Activated CD8-positive, alpha-beta memory T cell treated with anti-CD3 and anti-CD28 coated beads, Interleukin-2, amount 50 U/mL, for 1 hour (primary cell): Measurements from ENCODE around the gene TMPRSS3.

Source experiments
- DNase-seq: peaks from one replicate; pipeline ENCODE4 v3.0.0-alpha.2; 2020; ENCODE audit errors: extremely low read depth

TMPRSS3 gene

DNA sequence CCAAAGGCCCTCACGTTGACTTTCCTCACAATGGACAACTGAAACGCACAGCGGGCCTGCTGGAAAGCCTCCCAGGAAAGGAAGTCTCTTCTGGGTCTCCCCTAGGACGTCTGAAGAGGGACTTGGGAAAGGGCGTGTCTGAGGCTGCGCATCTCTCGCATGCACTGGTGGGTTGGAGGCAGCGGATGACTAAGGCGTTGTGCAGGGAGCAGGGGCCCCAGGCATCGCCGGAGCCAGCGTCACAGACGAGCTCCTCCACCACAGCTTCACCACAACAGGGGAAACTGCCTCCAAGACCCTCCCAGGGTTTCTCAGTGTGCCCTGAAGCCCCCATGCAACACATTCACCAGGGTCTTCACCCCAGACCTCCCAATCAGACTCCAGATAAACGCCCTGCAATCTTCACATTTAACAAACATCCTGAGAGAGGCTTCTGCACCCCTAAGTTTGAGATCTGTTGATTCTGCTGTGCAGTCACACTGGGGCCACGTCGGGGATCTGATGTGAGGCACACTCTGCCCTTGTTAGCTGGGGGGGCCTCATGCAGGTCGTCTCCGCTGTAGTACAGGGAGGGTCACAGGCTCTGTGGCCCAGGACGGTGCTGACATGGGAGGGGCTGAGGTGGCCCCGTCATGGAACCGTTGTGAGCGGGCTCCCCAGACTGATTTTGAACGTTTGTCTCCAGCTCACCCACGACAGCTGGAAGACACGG lies 22.5 kb downstream of the TMPRSS3 start:
- no peak for DNase-seq

- DNase-seq: no peak
These were observed 24.8 kb downstream of the TMPRSS3 start for GRCh38 chr21:42370894-42371654.

DNA sequence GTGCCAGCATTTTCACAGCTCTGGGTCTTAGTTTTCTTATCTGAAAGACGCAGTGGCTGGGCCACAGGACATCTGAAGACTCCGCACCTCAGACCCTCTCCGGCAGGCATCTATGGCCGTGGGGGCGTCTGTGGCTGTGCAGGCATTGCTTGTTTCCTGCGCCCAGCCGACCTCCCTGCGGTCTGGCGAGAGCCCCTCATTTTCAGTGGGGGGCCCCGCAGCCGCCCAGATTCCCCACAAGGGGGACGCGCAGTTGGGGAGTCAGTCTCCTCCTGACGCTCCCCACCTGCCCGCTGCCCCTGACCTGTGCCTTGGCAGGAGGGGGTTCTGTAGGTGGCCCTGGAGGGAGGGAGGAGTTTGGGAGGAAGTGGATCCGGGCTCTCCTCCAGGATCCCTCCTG lies 26.0 kb downstream of the TMPRSS3 start:
- DNase-seq: no peak

DNA sequence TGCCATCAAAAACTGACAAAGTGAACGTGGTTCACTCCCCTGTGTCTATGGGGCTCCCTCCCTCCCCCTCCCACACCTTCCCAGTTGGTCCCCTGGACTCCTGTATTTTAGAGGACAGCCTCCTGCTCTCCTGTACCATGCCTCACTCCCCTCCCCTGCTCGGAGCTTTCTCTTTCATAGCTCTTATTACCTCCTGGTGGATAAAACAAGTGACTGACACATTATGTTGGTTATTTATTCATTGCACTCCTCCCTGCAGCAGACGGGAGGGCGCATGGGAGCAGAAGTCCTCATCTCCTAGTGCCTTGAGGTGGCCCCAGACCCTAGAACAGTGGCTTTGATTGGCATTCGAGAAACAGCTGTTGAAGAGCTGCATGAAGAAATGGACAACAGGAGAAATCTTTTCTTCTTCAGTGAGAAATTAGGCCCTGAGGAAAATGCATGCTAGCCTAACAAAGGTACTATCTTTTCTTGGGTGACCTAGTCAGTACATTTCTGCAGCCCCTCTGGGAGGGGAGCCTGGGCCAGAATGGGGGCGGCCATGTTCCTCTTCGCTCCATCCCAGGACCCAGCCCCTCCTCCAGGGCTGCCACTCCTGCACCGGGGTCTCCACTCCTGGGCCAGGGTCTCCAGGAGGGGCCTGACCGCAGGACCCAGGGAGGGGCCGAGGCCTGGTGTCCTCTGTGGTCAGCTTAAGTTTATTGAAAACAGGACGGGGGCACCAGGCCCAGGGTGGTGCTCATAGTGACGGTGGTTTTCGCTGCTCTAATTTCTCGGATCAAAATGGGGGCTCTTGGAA lies 28.3 kb downstream of the TMPRSS3 start:
- DNase-seq: no peak

DNA sequence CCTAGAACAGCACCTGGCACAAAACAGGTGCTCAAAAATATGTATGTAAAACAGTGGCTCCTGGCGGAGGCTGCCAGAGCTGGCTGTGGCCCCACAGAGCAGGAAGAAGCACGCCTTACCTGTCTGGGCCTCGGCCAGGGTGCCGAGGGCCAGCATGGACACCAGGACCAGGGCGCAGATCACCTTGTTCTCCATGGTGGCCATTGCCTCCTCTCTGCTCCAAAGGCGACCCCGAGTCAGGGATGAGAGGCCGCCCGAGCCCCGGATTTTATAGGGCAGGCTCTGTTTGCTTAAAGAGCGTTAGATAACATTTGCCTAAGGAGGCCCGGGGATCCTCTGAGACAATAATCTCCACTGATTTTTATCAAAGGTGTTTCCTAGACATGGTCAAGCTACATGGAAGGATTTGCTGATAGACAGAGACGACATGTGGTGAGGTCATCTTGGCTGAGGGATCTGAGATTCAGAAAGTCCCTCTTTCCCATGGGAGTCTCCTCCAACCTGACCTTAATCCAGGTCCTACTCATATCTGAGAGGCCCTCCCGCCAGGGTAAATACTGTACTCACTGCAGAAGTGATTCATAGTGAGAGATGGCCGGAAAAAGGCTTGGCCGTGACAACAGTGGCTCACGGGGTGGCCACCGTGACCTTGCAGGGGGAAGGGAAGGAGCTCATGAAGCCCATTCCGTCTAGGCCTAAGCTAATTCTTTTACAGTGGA lies 29.4 kb downstream of the TMPRSS3 start, which contains the start of gene TFF1:
TFF1 (minus strand) TSS at position 244 of the 719 bp plus-strand sequence; CDS start at position 204, 40 bp downstream.
- DNase-seq: no peak

DNA sequence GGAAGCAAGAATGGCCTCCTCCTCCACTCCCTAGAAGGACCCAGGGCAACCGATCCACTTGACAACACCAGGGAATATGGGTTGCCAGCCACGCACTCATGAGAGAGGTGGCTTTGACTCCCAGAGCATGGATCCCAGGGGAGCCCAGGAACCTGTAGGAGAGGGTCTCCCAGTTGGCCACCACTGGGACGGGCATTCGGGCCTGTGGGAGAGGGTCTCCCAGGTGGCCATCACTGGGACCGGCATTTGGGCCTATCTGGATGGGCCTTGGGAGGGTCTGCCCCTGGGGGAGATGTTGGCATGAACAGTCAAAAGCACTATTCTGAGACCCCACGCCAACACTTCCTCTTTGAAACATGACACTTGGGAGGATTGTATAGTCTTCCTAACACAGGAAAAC lies 30.1 kb downstream of the TMPRSS3 start:
- DNase-seq: no peak

GRCh38 chr21:42364304-42364865 lies 31.5 kb downstream of the TMPRSS3 start:
- no peak for DNase-seq

GRCh38 chr21:42363312-42363711 lies 32.5 kb downstream of the TMPRSS3 start:
- no peak for DNase-seq

GRCh38 chr21:42362700-42363099 lies 33.2 kb downstream of the TMPRSS3 start:
- no peak for DNase-seq

- DNase-seq: no peak
These were observed 33.7 kb downstream of the TMPRSS3 start for GRCh38 chr21:42362198-42362597.

- DNase-seq: no peak
These were observed 34.6 kb downstream of the TMPRSS3 start for GRCh38 chr21:42361286-42361685.

GRCh38 chr21:42360317-42360716 lies 35.5 kb downstream of the TMPRSS3 start:
- DNase-seq: no peak

DNA sequence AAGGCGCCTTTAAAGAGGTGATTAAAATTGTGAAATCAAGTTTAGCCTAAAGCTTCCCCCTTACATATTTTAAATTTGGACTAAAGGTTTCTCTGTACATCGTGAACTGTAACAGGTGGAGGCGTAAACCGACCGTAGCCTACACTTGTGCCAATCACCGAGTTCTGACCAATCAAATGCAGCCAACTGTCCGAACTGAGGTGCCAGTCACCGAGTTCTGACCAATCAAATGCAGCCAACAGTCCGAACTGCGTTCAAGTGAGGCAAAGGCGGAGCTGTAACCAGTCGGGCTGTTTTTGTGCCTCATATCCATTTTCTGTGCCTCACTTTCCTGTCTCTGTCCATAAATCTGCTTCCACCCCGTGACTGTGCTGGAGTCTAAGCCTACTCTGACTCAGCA lies 36.9 kb downstream of the TMPRSS3 start:
- no peak for DNase-seq

- DNase-seq: no peak
These were observed 37.6 kb downstream of the TMPRSS3 start for GRCh38 chr21:42358261-42358660.

GRCh38 chr21:42357307-42357706 lies 38.5 kb downstream of the TMPRSS3 start:
- no peak for DNase-seq

DNA sequence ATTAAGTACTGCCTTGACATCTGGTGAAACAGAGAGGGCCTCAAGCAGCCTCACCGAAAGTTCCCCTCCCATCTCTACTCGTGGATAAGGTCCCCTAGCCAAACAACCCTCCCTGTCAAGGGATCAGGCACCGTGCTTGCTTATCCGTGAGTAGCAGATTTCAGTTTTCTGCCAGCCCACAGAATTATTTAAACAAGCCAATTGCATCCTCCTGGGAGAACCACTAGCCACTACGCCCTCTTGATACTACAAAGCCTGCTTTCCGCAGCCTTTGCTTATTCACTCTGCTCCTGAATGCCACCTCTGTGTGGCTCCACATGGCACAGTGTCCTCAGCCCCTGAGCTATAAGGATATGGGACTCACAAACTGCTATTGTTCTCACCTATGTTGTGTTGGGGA lies 39.2 kb downstream of the TMPRSS3 start:
- DNase-seq: no peak

- DNase-seq: no peak
These were observed 39.8 kb downstream of the TMPRSS3 start for GRCh38 chr21:42356046-42356445.

DNA sequence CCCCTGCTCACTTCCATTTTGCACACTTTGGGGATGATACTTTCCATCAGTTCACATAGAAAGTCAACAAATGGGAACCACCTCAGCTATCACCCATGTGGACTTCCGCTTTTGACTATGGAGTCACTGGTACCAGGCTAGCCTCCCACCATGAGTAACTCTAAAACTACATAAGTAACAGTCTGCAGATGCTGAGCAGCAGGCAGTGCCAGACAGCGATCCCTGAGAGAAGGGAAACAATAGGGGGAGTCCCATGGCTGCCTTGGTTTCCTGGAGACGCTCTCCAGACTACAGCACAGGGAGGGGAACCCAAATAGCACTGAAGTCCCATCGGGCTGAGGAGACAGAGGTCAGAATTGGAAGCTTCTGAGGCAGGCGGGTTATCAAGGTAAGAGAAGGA lies 42.2 kb downstream of the TMPRSS3 start:
- no peak for DNase-seq

DNA sequence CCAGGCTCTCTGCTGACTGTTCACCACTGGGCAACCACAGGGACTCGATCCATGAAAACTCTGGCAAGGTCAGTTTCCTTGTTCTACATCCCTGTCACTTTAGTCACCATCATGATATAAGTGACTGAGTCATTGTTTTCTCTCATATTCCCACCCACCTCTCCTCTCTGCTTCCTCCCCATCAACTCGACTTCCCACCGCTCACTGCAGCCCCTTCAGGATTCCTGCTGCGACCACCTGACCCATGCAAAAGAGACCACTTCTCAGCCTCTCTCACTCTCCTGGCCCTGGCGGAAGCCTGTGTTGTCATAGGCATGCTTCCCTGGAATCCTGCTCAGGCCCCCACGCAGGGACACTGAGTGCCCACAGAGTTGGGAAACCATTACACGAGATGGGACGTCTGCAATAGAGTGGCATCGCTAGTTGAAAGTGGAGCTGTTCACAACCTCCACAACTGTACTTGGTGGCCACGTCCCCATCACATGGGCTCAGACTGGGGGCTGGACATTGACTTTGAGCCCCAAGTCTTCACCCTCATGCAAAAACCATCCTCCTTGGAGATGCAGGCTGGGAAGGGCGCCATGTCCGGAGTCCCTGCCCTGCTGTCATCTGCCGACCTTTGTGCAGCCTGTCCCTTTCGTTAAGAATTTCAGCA lies 43.3 kb downstream of the TMPRSS3 start:
- DNase-seq: no peak

- no peak for DNase-seq
These were observed 44.0 kb downstream of the TMPRSS3 start for GRCh38 chr21:42351626-42352440.
